COR-L47 (cell line): ENCODE data around the gene UGP2.
A peak's percentile ranks its signal among the peaks of the same experiment; 100 is the strongest.
"Not testable (repeated sequence)": the region's sequence is repeated elsewhere in the genome, so short reads cannot be mapped to it uniquely, and the experiment has no call there.

Experiments used
- DNase-seq: peaks from one replicate; lab custom pipeline; 2025; lab: John Stamatoyannopoulos, UW

Gene UGP2

GRCh38 chr2:63893163-63893562, 51.5 kb downstream of the UGP2 start:
- DNase-seq = no peak

GRCh38 chr2:63894167-63894566, 52.5 kb downstream of the UGP2 start:
- DNase-seq = no peak

GRCh38 chr2:63898839-63899238, 57.1 kb downstream of the UGP2 start:
- DNase-seq = no peak

- DNase-seq = no peak
Measured at GRCh38 chr2:63899639-63900038, 57.9 kb downstream of the UGP2 start.

- no peak for DNase-seq
Measured at GRCh38 chr2:63902149-63902548, 60.5 kb downstream of the UGP2 start.

GRCh38 chr2:63903003-63903402, 61.3 kb downstream of the UGP2 start:
- DNase-seq = no peak

GRCh38 chr2:63914311-63914710, 72.6 kb downstream of the UGP2 start:
- DNase-seq = no peak

GRCh38 chr2:63926815-63927214, 85.1 kb downstream of the UGP2 start:
- DNase-seq = peak; percentile 46

GRCh38 chr2:63932104-63932503, 90.4 kb downstream of the UGP2 start:
- not testable (repeated sequence) for DNase-seq
